COLO829 (cell line): Measurements from ENCODE around the gene THSD4.

Source experiments
- DNase-seq: peaks from one replicate; pipeline ENCODE4 v3.0.0; 2012; ENCODE audit warnings: low spot score

THSD4 gene

DNA sequence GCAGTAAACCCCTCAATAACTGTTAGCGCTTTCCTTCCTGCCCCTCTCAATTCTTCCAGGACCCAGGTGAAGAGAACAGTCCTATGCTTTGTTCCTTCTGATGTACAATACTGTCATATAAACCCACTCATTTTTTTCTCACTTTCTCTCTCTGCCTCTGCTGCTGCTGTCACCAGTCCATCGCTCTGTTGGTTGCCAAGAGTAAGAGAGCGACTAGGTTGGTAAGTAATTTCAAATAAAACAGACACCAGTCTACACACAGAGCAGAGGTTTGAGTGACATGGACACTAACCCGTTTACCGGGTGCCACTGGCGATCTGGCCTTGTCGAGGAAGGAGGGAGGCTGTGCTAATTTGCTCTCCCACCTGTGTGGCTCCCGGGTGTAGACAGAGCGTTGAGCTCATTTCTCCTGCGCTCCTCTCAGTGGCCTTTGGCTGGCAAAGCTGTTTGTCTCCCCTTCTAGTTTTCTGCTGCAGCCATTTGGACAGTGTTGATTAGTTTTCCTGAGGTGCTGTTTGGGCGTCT, 215.4 kb downstream of the THSD4 start:
- no peak for DNase-seq

GRCh38 chr15:71331173-71331572, 215.9 kb downstream of the THSD4 start:
- DNase-seq: no peak

- DNase-seq: no peak
Observed at GRCh38 chr15:71332431-71333004, 217.2 kb downstream of the THSD4 start.

DNA sequence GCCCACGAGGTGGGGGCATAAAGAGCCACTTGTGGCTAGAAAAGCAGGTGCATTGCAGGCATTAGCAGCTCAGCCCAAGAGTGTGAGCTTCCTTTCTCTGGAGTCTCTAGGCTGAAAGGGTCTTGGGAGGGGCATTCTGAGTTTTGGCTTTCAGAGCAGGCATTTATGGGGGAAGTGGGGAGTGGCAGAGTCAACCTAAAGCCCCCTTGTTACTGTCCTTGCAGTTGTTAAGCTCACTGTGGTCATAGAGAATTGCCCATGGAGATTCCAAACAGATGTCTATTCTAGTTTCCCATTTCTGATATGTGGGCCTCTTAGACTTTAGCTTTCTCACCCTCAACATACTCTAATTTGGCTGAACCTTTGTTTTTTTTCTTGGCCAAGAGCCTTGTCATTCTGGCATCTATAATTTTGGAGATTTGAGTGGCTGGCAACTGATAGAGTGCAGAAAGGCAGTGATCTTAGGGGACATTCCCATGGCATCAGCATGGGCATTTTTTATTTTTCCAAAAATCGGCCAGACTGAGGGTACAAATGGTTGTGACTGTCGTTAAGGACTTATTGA, 217.9 kb downstream of the THSD4 start:
- DNase-seq: no peak

GRCh38 chr15:71333839-71334238, 218.6 kb downstream of the THSD4 start:
- no peak for DNase-seq

GRCh38 chr15:71334434-71334833, 219.2 kb downstream of the THSD4 start:
- DNase-seq: no peak

GRCh38 chr15:71334873-71335272, 219.6 kb downstream of the THSD4 start:
- DNase-seq: no peak

DNA sequence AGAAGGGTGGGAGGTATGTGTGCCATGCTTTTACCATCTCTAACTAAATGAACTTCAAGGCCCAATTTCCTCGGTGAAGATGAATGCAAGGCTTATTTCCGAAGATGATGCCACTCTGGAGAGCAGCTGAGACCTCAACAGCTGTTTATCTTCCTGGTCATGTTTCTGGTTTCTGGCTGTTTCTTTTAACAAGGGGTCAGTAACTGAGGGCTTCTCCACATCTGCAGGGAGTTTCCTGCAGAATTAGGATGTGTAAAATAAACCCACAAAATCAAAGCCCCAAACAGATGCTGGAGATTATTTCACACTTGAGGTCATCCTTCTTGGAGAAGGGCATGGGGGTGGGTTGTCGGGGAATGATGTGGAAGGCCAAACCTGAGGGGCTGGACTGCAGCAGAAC, 220.3 kb downstream of the THSD4 start:
- no peak for DNase-seq

DNA sequence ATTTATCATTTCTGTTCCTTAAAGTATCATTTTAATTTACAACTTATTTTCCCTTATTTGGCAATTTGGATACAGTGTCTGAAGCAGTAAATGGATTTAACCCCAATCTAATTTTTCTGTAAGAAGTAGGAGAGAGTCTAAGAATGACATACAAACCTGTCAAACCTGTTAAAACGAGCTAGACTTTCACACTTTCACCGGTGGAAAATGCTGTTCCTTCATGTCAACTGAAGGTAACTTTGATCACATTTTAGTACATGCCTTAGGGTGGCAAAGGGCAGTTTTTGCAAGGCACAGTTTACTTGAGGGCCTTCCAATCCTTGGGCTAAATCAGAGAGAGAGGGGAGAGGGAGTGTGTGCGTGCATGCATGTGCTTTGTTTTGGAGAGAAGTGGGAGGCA, 221.4 kb downstream of the THSD4 start:
- DNase-seq: no peak

GRCh38 chr15:71337197-71337845, 222.1 kb downstream of the THSD4 start:
- no peak for DNase-seq

GRCh38 chr15:71338265-71338664, 223.0 kb downstream of the THSD4 start:
- no peak for DNase-seq

- DNase-seq: no peak
Observed at GRCh38 chr15:71338827-71339542, 223.7 kb downstream of the THSD4 start.

DNA sequence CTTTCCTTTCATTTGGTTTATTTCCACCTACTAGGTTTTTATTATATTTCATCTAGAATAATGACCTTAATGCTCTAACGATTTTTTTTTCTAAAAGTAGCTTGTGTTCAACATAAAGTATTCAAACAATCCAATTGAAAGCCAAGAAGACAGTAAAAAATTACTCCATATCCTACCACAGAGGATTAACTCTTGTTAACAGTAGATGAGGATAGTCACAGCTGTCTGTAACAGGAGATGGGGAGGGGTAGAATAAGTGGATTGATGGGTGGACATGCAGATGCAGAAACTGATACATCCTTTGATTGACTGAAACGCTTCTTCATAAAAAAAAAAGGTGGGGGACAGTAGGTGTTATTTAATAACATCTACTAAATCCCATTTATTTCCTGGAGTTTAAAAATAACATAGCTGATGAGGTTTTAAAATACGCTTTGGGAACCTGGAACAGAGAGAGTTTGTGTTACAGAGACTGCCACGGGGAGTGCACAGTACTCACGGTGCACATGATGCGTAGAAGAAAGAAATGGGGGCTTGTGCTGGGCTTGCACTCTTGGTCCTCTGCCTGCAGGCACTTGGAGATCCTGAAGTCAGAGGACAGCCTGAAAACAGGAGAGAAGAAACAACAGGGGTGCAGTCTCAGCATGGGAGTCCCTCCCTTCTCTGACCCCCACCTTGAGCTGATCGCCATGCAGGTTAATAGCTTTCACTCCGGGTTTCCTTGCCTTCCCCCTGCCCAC, 226.7 kb downstream of the THSD4 start:
- DNase-seq: no peak

GRCh38 chr15:71342658-71343057, 227.4 kb downstream of the THSD4 start:
- no peak for DNase-seq

GRCh38 chr15:71344316-71344715, 229.0 kb downstream of the THSD4 start:
- DNase-seq: no peak

GRCh38 chr15:71345186-71345585, 229.9 kb downstream of the THSD4 start:
- DNase-seq: no peak

DNA sequence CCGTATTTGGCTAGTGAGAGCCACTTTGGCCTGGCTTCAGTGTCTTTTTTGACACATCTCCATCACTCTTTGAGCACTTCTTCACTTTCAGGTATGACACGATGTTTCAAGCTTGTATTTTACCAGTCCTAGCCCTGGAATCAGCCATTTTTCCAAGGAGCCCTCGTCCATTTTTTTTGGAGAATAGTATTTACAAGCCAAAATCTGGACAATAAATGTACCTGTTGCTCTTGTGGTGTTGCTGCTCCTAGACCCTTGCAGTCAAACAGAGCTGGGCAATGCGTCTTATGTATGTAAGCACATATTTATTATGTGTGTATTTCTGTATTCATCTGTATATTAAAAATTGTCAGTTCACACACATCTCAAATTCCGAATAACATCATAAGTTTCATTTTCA, 231.2 kb downstream of the THSD4 start:
- no peak for DNase-seq

- DNase-seq: no peak
Observed at GRCh38 chr15:71348597-71348996, 233.3 kb downstream of the THSD4 start.

- no peak for DNase-seq
Observed at GRCh38 chr15:71349336-71349735, 234.1 kb downstream of the THSD4 start.

DNA sequence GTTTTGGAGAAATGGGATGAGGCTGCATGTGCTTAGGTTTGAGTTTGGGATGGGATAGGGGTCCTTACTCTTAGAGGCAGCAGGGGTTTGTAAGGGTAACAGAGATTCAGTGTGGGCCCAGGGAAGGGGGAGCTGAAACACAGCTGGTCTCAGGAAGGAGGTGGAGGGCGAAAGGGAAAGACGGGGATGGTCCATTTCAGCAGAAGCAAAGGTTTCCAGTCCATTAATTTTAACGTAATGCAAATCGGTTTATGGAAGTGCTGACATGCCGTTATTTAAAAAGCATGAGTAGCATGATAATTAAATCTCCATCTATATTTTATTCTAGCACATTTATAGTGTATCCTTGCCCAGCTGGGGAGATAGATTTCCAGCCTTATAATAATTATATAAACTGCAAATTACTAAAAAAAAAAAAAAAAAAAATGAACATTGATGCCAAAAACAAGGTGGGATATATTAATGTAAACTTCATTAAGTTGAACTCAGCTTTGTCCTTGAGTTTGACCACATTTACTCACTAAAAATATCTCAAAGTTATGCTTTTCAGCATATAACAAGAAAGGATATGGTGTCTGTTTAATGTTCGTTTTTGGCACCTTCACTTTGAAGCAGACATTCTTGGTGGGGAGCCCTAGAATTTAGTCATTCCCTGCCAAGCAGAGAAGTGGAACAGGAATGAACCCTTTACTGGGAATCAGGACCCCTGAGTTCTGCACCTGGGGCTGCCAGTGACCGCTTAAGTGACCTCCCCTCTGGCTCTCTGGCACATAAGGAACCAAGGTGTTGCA, 234.7 kb downstream of the THSD4 start:
- no peak for DNase-seq

- no peak for DNase-seq
Observed at GRCh38 chr15:71350622-71351378, 235.5 kb downstream of the THSD4 start.
